Rectal smooth muscle tissue (tissue), 1 donor: ENCODE measurements around the gene SLC38A5.

Experiments
- H3K27ac ChIP-seq: one replicate; pipeline ENCODE4 v1.7.0; 2013; ENCODE audit warnings: low read depth, low read length, inconsistent platforms
- H3K27me3 ChIP-seq: one replicate; pipeline ENCODE4 v1.7.0; 2013; ENCODE audit warnings: low read length; ENCODE audit not compliant: control insufficient read depth, insufficient read depth
- H3K36me3 ChIP-seq: one replicate; pipeline ENCODE4 v1.7.0; 2013; ENCODE audit warnings: low read length; ENCODE audit not compliant: control insufficient read depth, insufficient read depth
- H3K4me1 ChIP-seq: one replicate; pipeline ENCODE4 v1.7.0; 2013; ENCODE audit warnings: low read length; ENCODE audit not compliant: control insufficient read depth, insufficient read depth
- H3K4me3 ChIP-seq: one replicate; pipeline ENCODE4 v1.7.0; 2013; ENCODE audit warnings: low read length
- H3K9ac ChIP-seq: one replicate; pipeline ENCODE4 v1.7.0; 2013; ENCODE audit warnings: low read length

The SLC38A5 gene

DNA sequence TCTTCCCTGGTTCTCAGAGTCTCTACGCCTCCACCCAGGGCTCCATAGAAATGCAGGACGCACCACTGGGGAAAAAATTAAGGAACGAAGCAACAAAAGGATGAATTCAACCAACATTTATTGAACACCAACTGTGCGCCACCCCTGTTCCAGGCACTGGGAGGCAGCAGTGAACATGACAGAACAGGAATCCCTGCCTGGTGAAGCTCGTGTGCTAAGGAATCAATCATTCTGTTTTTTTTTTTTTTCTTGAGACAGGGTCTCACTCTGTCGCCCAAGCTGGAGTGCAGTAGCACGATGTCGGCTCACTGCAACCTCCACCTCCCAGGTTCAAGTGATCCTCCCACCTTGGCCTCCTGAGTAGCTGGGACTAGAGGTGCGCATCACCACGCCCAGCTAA lies 4.1 kb upstream of the SLC38A5 start:
- Histone ChIP-seq H3K4me3 (no peak overlapping the region), H3K4me1 (no peaks in the 10 kb centered on the region), H3K27ac (no peak overlapping the region), H3K36me3 (no peaks in the 10 kb centered on the region), H3K9ac (no peak overlapping the region), H3K27me3 (no peaks in the 10 kb centered on the region)

DNA sequence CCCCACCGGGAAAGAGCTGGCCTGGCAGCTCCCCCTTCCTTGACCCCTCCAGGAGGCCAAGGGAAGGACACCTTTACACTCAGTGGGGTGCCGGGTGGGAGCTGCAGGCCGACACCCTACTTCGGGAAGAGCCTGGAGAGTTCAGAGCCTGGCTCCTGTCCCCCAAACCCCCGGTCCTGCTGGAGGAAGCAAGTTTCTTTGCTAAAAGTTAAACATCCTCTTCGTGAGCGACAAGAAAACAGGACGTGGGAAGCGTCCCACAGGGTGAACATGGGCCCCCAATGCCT lies 3.6 kb upstream of the SLC38A5 start:
- Histone ChIP-seq H3K36me3 (no peaks in the 10 kb centered on the region), H3K27me3 (no peaks in the 10 kb centered on the region), H3K4me3 (no peak overlapping the region), H3K27ac (no peak overlapping the region), H3K4me1 (no peaks in the 10 kb centered on the region), H3K9ac (no peak overlapping the region)

GRCh38 chrX:48472851-48473703 lies 3.0 kb upstream of the SLC38A5 start:
- H3K4me1 ChIP-seq: no peaks in the 10 kb centered on the region
- H3K27ac ChIP-seq: no peak overlapping the region
- H3K9ac ChIP-seq: no peak overlapping the region
- no peaks in the 10 kb centered on the region for H3K36me3 ChIP-seq
- no peaks in the 10 kb centered on the region for H3K27me3 ChIP-seq
- no peak overlapping the region for H3K4me3 ChIP-seq

- Histone ChIP-seq H3K27ac (no peak overlapping the region), H3K27me3 (no peaks in the 10 kb centered on the region), H3K4me1 (no peaks in the 10 kb centered on the region), H3K9ac (no peak overlapping the region), H3K36me3 (no peaks in the 10 kb centered on the region), H3K4me3 (no peak overlapping the region)
These were observed 2.2 kb upstream of the SLC38A5 start for GRCh38 chrX:48472225-48472624.

DNA sequence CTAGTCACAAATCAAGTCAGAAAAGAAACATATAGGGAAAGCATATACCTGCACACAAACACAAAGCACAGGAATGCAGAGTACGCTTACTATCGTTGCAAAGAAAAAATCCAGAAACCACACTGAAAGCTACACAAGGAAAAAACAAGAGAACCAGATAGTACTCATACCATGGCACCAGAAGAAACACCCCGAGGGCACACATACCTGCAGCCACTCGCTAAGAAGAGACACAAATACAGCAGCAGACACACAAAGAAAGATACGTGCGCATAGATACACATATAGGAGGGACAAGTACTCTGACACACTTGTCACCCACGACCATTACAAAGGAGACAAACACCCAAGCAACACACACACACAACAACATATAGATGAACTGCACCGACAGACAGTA lies 1.4 kb upstream of the SLC38A5 start:
- Histone ChIP-seq H3K9ac (no peak overlapping the region), H3K27me3 (no peaks in the 10 kb centered on the region), H3K36me3 (no peaks in the 10 kb centered on the region), H3K27ac (no peak overlapping the region), H3K4me3 (no peak overlapping the region), H3K4me1 (no peaks in the 10 kb centered on the region)

GRCh38 chrX:48470833-48471118 lies 716 bp upstream of the SLC38A5 start:
- Histone ChIP-seq H3K4me1 (no peaks in the 10 kb centered on the region), H3K4me3 (no peak overlapping the region), H3K27ac (no peak overlapping the region), H3K9ac (no peak overlapping the region), H3K27me3 (no peaks in the 10 kb centered on the region), H3K36me3 (no peaks in the 10 kb centered on the region)

DNA sequence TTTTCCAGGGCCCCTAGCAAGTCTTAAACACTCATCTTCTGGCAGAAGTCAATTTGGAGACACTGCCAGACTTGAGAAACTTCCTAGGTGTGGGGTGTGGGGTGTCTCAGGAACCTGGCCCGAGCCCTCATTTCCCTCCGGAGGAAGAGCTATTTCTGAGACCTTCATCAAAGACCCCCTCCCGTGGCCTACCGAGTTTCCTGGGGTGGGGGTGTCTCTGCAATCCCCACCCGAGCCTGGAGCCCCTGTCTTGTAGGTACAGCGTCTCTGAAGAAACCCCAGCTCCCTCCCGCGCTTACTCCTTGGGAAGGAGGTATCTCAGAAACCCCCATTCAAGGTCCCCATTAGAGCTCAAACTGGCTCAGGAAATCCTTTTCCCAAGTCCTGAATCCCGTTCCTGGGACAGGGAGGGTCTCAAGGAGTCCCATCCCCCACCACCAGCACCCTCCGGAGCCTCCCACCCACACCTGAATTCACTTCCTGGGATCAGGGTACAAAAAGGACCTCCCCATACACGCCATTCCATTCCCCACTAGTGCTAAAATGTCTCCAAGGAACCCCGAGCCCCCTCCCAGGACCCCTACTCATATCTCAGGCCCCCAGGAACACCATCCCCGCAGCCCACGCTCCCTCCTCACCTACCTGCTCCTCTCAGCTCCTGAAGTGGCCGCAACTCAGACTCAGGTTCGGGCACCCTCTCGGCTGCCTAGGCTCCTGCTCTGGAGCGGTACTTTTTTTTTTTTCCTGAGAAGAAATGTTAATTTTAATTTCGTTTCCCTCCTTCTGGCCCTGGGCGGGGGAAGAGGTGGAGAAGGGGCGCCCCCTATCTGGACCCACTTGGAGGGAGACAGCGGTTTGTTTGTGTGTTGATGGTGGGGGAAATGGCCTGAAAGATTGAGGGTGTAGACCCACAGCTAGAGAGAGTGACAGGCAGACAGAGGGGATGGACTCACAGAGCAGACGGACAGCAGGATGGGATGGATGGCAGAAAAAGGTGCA lies 1.1 kb downstream of the SLC38A5 start:
- Histone ChIP-seq H3K4me1 (no peaks in the 10 kb centered on the region), H3K27ac (no peak overlapping the region), H3K9ac (no peak overlapping the region), H3K4me3 (peak overlapping the region; percentile 42), H3K27me3 (no peaks in the 10 kb centered on the region), H3K36me3 (no peaks in the 10 kb centered on the region)

DNA sequence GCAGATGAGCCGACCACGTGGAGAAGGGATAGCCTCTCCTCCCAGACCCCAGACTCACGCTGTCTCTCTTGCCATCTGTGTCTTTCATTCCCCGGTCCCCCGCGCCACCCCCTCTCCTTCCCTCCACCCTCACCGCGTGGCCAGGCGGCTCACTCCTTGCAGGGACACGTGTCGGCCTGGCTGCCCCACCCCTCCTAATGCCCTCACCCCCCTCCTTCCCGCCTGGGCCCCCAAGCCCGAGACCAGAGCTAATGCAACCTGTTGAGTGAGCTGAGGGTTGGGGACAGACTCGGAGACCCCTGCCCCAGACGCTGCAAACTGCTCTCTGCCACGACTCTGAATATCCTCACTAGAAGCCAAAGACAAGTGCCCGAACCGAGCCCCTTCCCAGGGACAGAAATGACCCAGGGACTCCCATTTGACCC lies 1.8 kb downstream of the SLC38A5 start:
- H3K27ac ChIP-seq: no peak overlapping the region
- no peaks in the 10 kb centered on the region for H3K27me3 ChIP-seq
- H3K4me1 ChIP-seq: no peaks in the 10 kb centered on the region
- no peak overlapping the region for H3K9ac ChIP-seq
- H3K4me3 ChIP-seq: peak overlapping the region; percentile 29
- no peaks in the 10 kb centered on the region for H3K36me3 ChIP-seq

DNA sequence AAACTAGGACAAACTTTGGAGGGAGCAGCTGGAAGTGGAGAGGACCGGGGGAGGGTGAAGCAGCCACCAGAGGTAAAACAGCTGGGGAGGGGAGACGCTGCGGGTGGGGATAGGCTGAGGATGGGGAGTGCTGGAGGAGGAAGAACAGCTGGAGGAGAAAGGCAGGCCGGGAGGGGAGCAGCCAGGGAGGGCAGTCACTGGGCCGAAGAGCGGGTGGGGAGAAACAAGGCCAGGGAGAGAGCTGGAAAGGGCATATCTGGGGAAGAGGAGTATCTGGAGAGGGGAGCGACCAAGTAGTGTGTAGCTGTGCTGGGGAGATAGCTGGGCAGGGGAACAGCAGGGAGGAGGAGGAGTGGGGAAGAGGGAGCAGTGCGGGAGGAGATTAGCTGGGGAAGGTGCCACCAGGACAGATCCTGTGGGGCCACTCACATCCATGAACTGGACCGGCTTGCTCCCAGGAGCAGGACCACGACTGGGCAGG lies 2.7 kb downstream of the SLC38A5 start:
- peak overlapping the region; percentile 29 for H3K4me3 ChIP-seq
- no peaks in the 10 kb centered on the region for H3K4me1 ChIP-seq
- H3K9ac ChIP-seq: no peak overlapping the region
- no peak overlapping the region for H3K27ac ChIP-seq
- no peaks in the 10 kb centered on the region for H3K36me3 ChIP-seq
- H3K27me3 ChIP-seq: no peaks in the 10 kb centered on the region

DNA sequence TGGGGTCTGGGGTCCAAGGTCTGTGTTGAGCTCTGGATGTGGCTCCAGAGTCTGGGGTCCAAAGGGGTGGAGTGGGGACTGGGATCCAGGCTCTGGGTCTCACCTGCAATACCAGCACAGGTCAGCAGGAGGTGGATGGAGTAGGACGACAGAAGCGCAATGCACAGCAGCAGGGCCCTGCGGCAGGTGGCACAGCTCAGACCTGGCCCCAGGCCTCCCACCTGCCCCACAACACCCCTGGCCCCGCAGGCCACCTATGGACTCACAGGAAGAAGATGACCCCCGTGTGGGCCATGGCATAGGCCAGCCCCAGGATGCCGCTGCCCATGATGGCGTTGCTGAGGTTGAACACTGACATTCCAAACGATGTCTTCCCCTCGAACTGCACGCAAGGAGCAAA lies 3.4 kb downstream of the SLC38A5 start:
- Histone ChIP-seq H3K9ac (no peak overlapping the region), H3K4me1 (no peaks in the 10 kb centered on the region), H3K36me3 (no peaks in the 10 kb centered on the region), H3K27me3 (no peaks in the 10 kb centered on the region), H3K4me3 (no peak overlapping the region), H3K27ac (no peak overlapping the region)

DNA sequence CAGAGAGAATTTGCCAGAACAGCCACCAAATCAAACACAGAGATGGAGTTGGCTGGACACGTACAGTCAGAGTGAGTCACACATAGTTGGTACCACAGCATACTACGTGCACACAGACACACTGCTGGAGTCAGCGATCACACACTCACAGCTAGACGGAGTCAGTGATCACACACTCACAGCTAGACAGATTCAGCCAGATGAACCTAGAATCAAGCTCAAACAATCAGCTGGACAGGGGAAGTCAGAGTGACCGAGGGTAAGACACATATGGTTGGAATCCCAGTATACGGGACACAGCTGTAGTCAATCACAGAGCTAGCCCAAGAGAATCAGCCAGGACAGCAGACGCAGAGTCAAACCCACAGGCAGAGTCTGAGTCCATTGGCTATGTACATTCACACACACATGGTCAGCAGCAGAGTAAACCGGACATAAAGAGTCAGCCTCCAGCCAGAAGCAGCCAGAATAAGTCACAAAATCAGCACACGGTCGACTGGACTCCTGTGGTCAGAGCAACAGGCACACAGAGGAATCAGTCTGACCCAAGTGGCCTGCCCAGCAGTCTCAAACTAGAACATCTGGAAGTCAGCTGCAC lies 4.6 kb downstream of the SLC38A5 start:
- Histone ChIP-seq H3K27ac (no peak overlapping the region), H3K9ac (no peak overlapping the region), H3K36me3 (no peaks in the 10 kb centered on the region), H3K27me3 (no peaks in the 10 kb centered on the region), H3K4me3 (no peak overlapping the region), H3K4me1 (no peaks in the 10 kb centered on the region)

DNA sequence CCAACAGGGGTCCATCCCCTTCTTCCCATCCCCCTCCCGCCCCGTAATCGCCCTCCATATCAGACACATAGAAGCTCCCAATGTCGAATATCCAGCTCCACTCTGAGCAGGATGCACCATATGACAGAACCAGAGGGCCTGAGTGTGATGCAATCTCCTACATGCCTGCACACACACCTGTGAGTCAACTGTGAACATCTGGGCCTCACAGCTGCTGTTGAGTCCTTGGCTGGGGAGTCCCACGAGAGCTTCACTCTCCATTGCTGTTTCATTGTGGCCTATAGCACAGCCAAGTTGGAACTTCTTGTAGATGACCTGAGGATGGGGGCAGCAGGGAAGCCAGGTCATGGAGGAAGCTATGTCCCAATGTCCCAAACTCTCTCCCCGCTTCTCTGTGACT lies 8.2 kb downstream of the SLC38A5 start:
- no peak overlapping the region for H3K4me3 ChIP-seq
- no peaks in the 10 kb centered on the region for H3K4me1 ChIP-seq
- no peaks in the 10 kb centered on the region for H3K36me3 ChIP-seq
- no peaks in the 10 kb centered on the region for H3K27me3 ChIP-seq
- no peak overlapping the region for H3K9ac ChIP-seq
- no peak overlapping the region for H3K27ac ChIP-seq
